Measurements from ENCODE around the gene FOXD1. TPM values are rescaled to one million over a fixed set of nuclear protein-coding genes. Genes with fewer than 3 reads are reported as not detected.

Gene FOXD1
- total and polyA plus RNA-seq, 9 donors = 0.08 to 0.73 (median 0.15) TPM; not detected in 1

DNA sequence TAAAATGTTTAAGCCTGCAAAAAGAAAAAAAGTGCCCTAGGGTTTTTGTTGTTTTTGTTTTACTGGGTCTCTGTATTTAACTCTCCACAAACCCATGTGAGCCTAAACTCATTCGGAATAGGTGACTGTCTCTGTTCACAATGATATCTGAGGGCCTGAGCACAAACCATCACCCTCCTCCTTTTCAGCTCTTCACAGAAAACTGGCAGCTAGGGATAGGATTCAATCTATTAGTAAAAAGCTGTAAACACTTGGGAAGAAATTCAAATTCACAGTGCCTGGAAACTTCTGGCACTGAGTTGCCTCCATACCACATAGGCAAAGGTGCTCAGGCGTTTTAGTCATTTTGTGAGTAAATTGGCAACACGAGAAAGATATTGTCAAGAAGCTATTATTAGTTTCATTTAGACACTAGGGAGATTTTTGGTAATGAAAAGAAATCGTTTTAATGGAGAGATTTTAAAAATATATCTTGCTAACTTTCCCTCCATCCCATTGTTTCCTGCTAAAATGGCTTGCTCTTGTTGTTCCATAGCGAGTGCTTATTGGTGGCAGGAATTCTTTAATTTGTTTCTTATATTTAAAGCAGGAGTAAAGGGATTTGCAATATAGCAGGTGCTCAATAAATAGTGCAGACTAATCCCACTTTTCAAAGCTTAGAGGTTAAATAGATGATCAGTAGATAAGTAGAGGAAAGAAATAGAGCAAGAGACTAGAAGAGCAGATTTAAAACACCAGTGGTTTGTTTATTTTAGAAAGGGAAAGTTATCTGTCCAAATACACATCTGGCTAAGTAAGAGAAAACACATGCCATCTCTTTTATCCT is 9.7 kb downstream of the FOXD1 start:
- no peaks in the 10 kb centered on the region for H3K36me3 ChIP-seq
- no peaks in the 10 kb centered on the region for H3K4me1 ChIP-seq (ENCODE audit: insufficient read depth)
- no peak for DNase-seq
- H3K9me3 ChIP-seq = peaks cover 0 to 4% of the 10 kb centered on the region in 2 donors
- 26 to 44% (median 26%) methylated on average over 5 of the region's 5 CpGs for WGBS, 3 donors
- no peak overlapping the region for H3K27ac ChIP-seq
- H3K4me3 ChIP-seq = no peak overlapping the region
- no peak for TF ChIP-seq POLR2A (IDR thresholded peaks at IDR 0.05)
- peaks cover 16% of the 10 kb centered on the region for H3K27me3 ChIP-seq
- intact Hi-C loops (cut with DNase I) = no loop called here

DNA sequence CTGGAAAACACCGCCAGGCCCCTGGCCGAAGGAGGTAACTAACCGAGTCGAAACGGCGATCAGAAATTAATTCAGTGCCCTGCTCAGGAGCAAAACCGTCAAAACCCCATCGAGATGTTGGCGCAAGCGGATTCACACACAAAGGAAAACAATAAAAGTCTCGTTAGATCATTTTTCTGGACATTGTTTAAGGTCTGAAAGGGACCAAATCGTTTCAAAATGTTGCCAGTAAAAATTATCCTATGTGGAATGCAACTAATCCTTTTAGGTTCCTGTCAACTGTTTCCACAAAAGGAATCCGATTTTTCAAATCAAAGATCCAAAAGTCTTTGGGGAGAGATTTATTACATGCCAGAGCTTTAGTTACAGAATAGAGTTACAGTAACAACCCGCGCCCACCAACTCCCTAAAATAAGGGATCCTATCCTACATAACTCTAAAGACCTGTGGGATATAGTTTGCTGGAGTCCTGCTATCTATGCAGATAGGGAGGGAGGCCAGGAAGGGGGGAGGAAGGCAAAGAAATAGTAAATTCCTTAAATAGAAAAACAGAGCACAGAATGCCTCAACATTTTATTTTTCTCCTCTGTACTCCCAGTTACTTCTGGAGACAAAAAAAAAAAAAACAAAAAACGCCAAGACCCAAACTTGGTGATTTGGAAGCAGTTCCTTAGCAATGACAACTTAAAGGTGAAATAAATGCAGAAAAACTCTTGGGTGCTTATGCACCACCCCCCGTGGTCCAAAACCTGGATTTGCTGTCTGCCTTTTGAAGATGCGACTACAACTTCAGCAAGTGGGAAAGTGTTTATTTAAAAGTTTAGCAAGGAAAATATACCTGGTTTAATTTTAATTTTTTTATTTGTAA is 10.6 kb downstream of the FOXD1 start:
- no peak for DNase-seq
- TF ChIP-seq, protein P1, sequence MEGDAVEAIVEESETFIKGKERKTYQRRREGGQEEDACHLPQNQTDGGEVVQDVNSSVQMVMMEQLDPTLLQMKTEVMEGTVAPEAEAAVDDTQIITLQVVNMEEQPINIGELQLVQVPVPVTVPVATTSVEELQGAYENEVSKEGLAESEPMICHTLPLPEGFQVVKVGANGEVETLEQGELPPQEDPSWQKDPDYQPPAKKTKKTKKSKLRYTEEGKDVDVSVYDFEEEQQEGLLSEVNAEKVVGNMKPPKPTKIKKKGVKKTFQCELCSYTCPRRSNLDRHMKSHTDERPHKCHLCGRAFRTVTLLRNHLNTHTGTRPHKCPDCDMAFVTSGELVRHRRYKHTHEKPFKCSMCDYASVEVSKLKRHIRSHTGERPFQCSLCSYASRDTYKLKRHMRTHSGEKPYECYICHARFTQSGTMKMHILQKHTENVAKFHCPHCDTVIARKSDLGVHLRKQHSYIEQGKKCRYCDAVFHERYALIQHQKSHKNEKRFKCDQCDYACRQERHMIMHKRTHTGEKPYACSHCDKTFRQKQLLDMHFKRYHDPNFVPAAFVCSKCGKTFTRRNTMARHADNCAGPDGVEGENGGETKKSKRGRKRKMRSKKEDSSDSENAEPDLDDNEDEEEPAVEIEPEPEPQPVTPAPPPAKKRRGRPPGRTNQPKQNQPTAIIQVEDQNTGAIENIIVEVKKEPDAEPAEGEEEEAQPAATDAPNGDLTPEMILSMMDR (IDR thresholded peaks at IDR 0.05) = no peak
- no peak for TF ChIP-seq POLR2A (IDR thresholded peaks at IDR 0.05)
- TF ChIP-seq EP300 (IDR thresholded peaks at IDR 0.05) = no peak
- no peak overlapping the region for H3K4me3 ChIP-seq
- H3K36me3 ChIP-seq = no peaks in the 10 kb centered on the region
- H3K4me1 ChIP-seq (ENCODE audit: insufficient read depth) = no peaks in the 10 kb centered on the region
- H3K27me3 ChIP-seq = peaks cover 16% of the 10 kb centered on the region
- 9 to 11% (median 9%) methylated on average over 18 of the region's 18 CpGs for whole genome bisulfite sequencing, 3 donors
- H3K27ac ChIP-seq = no peak overlapping the region
- intact Hi-C loops (cut with DNase I) = no loop called here
- peaks cover 0 to 4% of the 10 kb centered on the region in 2 donors for H3K9me3 ChIP-seq

DNA sequence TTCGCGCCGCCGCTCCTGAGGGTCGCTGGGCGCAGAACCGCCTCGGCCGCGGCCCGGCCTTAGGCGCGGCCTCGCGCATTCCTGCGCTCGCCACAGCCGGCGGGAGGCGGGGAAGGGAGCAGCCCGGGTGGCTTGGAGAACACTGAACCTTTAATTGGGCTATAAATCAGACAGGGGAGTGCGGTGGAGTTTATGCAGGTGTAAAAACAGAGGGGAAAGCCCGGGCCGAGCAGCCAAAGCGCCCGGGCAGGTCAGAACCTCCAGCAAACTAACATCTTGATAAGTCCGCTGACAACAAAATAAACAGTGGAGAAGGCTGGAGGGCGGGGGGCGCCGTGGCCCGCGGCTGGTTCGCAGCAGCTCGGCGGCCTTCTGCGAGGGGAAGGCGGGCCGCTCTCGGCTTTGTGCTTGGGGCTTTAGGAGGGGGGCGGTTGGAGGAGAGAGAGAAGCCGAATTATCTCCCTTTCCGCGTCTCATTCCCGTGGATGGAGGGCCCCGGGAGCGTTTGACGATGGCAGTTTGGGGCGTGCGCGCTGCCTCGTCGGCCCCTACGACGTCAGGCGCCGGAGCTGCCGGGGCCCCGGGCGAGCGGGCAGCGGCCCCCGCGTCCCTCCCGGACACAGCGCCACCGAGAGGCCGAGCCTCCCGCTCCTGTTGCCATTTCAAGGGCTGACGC is 11.3 kb downstream of the FOXD1 start:
- no peak for DNase-seq
- Histone ChIP-seq H3K36me3 (no peaks in the 10 kb centered on the region), H3K27ac (no peak overlapping the region), H3K4me3 (no peak overlapping the region), H3K27me3 (peaks cover 16% of the 10 kb centered on the region), H3K9me3 (peaks cover 0 to 4% of the 10 kb centered on the region in 2 donors), H3K4me1 (ENCODE audit: insufficient read depth) (no peaks in the 10 kb centered on the region)
- WGBS, 3 donors = 2 to 3% (median 3%) methylated on average over 65 to 69 of the region's 69 CpGs
- TF ChIP-seq, protein P1 (IDR thresholded peaks at IDR 0.05) = no peak
- no peak for TF ChIP-seq EP300 (IDR thresholded peaks at IDR 0.05)
- TF ChIP-seq POLR2A (IDR thresholded peaks at IDR 0.05) = no peak
- intact Hi-C loops (cut with DNase I) = no loop called here

DNA sequence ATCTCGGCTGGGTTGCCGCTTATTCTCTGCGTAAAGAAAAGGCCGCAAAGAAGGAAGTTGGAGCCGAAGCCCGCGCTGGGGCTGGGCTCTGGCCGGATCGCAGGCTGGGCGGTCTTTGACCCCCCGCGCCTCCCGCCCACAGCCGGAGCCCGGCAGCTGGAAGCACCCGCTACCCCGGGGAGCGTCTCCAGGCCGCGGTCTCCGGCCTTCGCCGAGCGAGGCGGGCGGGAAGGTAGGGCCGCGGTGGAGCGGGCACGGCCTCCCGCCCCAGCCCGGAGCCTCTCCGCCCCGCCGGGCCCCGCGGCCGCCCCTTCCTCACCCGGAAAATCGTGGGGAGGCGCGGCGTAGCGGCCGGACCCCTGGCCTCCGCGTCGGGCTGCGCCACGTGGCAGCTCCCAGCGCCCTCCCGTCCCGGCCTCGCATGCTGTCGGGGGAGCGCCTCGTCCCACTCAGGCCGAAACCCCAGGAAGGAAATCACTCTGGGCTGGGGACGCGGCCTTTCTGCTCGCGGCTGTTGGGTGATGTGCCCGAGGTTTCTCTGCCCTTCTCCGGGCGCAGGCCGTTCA is 12.0 kb downstream of the FOXD1 start:
- Histone ChIP-seq H3K4me3 (no peak overlapping the region), H3K27me3 (peaks cover 16% of the 10 kb centered on the region), H3K9me3 (peaks cover 0 to 4% of the 10 kb centered on the region in 2 donors), H3K36me3 (no peaks in the 10 kb centered on the region), H3K4me1 (ENCODE audit: insufficient read depth) (no peaks in the 10 kb centered on the region), H3K27ac (no peak overlapping the region)
- WGBS, 3 donors = 2 to 3% (median 3%) methylated on average over 32 to 66 of the region's 66 CpGs
- no peak for DNase-seq
- intact Hi-C loops (cut with DNase I) = no loop called here
- TF ChIP-seq EP300 (IDR thresholded peaks at IDR 0.05) (no peak), POLR2A (IDR thresholded peaks at IDR 0.05) (no peak)
- TF ChIP-seq, protein P1 (IDR thresholded peaks at IDR 0.05) = no peak
